GM12891 (cell line): ENCODE results near the gene FILIP1L.

Source experiments
- POLR2A ChIP-seq: IDR thresholded peaks from 2 replicates; pipeline ENCODE4 v1.6.1; 2011; ENCODE audit warnings: low read depth, low read length, control low read depth
- POLR2AphosphoS5 ChIP-seq: IDR thresholded peaks from 2 replicates; pipeline ENCODE4 v1.6.1; 2011; ENCODE audit warnings: low read depth, low read length, control low read depth
- POU2F2 ChIP-seq: IDR thresholded peaks from 2 replicates; pipeline ENCODE4 v1.6.1; 2011; ENCODE audit warnings: low read depth, mild to moderate bottlenecking, control low read depth, low read length, moderate library complexity

DNA sequence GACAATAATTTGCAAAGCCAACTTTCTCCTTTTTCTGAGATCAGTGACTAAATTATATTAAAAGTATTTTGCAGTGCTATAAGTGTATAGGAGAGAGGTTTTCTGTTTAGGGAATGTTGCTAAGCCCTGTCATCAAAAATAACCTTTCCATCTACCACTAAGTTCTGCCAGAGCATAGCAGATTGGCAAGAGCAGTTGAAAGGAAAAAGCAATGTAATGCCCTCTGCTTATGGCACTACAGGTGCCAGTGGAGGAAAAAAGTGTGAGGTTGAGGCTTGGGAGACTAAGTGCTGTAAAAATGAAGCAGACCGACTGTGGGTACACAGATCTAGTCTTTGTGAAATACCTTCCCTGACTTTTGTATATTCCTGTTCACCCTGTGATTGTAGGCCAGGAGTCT is 11.5 kb downstream of the FILIP1L start:
- TF ChIP-seq POLR2AphosphoS5 (no peak), POLR2A (no peak), POU2F2 (no peak)
